Tibial nerve (tissue), 4 donors: ENCODE results near the gene TCF4. TPM values are rescaled to one million over a fixed set of nuclear protein-coding genes. Genes with fewer than 3 reads are reported as not detected.

Source experiments
- DNase-seq, 2 donors: peaks; one replicate each; pipeline ENCODE4 v3.0.0-alpha.2; 2019; ENCODE audit warnings: low spot score in 2 of 2
- H3K27ac ChIP-seq, 4 donors: fragments of 200-600 bp; sonication (generic) in 3 of 4; one replicate each; pipeline ENCODE4 v1.5.1; 2017 to 2019; ENCODE audit warnings: mild to moderate bottlenecking in 1 of 4
- H3K27me3 ChIP-seq, 2 donors: fragments of 200-600 bp; sonication (generic) in 1 of 2; one replicate each; pipeline versions ENCODE4 v1.5.1 to v1.6.0; 2017 to 2019
- H3K36me3 ChIP-seq, 3 donors: fragments of 200-600 bp; sonication (generic); one replicate each; pipeline ENCODE4 v1.5.1; 2018 to 2019
- H3K4me1 ChIP-seq, 4 donors: fragments of 200-600 bp; sonication (generic) in 3 of 4; one replicate each; pipeline ENCODE4 v1.5.1; 2017 to 2019
- H3K4me3 ChIP-seq, 4 donors: fragments of 200-600 bp; sonication (generic) in 3 of 4; one replicate each; pipeline ENCODE4 v1.5.1; 2017 to 2019; ENCODE audit warnings: mild to moderate bottlenecking in 1 of 4, moderate library complexity in 1 of 4
- H3K9me3 ChIP-seq, 4 donors: fragments of 200-600 bp; sonication (generic) in 3 of 4; one replicate each; pipeline ENCODE4 v1.5.1; 2017 to 2019
- EP300 ChIP-seq, 2 donors: sonication (generic); formaldehyde crosslinking; IDR thresholded peaks; one replicate each; pipeline ENCODE4 v1.6.1; 2017; ENCODE audit warnings: antibody characterized with exemption in 2 of 2, mild to moderate bottlenecking in 1 of 2
- POLR2A ChIP-seq, 2 donors: fragments of 450-650 bp; IDR thresholded peaks; one replicate each; pipeline ENCODE4 v1.6.1; 2017; ENCODE audit warnings: antibody characterized with exemption in 2 of 2, mild to moderate bottlenecking in 2 of 2, moderate library complexity in 2 of 2
- WGBS, 2 donors: methylation state at CpG; one replicate each; pipeline ENCODE4 v1.1.5; 2018; 5-methylcytosine and 5-hydroxymethylcytosine counted together
- total RNA-seq, 4 donors: library from RNA; depleted of rRNA; stranded (reverse); fragments of >200 nt; gene quantifications; one replicate each; pipeline ENCODE4 v1.1.0, GENCODE V29; 2016
- TF ChIP-seq, protein P1 (sequence below), 5 experiments: fragments of 200-600 bp in 3 of 5; fragments of 450-650 bp in 2 of 5; sonication (generic) in 3 of 5; IDR thresholded peaks; one replicate each; pipeline ENCODE4 v1.5.1; 2016 to 2019; ENCODE audit warnings: antibody characterized with exemption in 5 of 5, mild to moderate bottlenecking in 3 of 5, moderate library complexity in 2 of 5

TCF4 gene
- total RNA-seq, 4 donors from 2014 or later: 100 to 157 (median 114) TPM

DNA sequence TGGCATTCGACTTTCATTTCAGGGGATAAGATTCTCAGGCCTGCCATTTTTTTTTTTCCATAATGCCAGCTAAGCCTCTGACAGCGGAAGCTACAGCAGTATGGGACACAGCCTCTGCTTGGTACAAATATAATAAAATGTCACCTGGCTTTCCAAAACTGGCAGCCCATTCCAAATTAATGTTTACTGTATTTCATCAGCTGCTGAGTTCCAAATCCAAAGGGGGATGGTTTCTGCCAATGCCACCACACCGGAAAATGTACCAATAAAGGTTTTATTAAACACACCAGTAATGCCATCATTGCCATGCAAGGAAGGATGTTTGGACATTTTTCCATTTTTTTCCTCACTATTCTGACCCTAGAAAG lies 352.9 kb downstream of the TCF4 start:
- 68 to 79% methylated on average over 3 of the region's 3 CpGs for WGBS, 2 donors
- Histone ChIP-seq H3K4me1 (peaks cover 0 to 21% (median 1%) of the 10 kb centered on the region in 4 donors), H3K36me3 (peaks cover 0 to 37% (median 5%) of the 10 kb centered on the region in 3 donors), H3K4me3 (no peak overlapping the region), H3K9me3 (no peaks in the 10 kb centered on the region), H3K27me3 (no peaks in the 10 kb centered on the region), H3K27ac (peak overlapping the region in 1 of 4 donors; percentile 30)
- no peak for DNase-seq
- TF ChIP-seq EP300 (IDR thresholded peaks at IDR 0.05) (no peak), POLR2A (IDR thresholded peaks at IDR 0.05) (no peak)
- TF ChIP-seq, protein P1, sequence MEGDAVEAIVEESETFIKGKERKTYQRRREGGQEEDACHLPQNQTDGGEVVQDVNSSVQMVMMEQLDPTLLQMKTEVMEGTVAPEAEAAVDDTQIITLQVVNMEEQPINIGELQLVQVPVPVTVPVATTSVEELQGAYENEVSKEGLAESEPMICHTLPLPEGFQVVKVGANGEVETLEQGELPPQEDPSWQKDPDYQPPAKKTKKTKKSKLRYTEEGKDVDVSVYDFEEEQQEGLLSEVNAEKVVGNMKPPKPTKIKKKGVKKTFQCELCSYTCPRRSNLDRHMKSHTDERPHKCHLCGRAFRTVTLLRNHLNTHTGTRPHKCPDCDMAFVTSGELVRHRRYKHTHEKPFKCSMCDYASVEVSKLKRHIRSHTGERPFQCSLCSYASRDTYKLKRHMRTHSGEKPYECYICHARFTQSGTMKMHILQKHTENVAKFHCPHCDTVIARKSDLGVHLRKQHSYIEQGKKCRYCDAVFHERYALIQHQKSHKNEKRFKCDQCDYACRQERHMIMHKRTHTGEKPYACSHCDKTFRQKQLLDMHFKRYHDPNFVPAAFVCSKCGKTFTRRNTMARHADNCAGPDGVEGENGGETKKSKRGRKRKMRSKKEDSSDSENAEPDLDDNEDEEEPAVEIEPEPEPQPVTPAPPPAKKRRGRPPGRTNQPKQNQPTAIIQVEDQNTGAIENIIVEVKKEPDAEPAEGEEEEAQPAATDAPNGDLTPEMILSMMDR (IDR thresholded peaks at IDR 0.05): no peak

DNA sequence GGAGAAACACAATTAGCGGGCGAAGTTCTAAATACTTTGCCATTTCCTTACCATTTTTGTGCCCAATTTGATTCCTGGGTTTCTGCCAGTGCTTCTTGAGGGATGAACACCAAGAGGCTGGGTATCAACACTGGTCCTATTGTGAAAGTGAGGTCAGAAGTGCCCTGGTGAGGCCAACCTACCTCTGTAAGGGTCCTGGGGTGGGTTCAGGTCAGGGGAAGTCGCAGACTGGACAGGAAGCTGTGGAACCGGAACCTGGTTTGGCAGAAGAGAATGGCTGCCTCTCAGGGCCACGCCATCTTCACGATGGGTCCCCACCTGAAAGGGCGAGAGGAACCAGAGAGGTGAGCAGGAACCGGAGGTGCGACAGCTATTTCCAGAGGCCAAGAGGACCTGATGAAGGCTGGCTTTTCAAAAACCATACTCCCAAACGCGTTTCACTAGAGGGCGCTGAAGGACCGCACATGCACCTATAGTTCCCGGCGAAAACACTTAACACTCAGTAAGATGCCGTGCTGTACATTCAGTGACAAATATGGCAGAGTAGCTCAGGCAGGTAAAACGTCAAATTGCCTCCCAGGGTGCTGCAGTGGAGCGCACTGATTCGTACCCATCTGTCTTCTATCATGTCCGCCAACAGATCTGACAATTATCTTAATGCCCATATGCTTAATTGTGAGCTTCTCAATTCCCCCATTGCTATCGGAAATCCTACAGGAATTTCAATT lies 353.5 kb downstream of the TCF4 start:
- TF ChIP-seq, protein P1 (IDR thresholded peaks at IDR 0.05): peak; percentile 60 to 83 (median 79)
- peak in 1 of 2 donors; percentile 41 for TF ChIP-seq EP300 (IDR thresholded peaks at IDR 0.05)
- TF ChIP-seq POLR2A (IDR thresholded peaks at IDR 0.05): no peak
- H3K36me3 ChIP-seq: peaks cover 0 to 37% (median 5%) of the 10 kb centered on the region in 3 donors
- no peaks in the 10 kb centered on the region for H3K9me3 ChIP-seq
- peak overlapping the region in 1 of 4 donors; percentile 30 for H3K27ac ChIP-seq
- 35 to 37% methylated on average over 21 of the region's 21 CpGs for WGBS, 2 donors
- DNase-seq: peak; percentile 78 to 93
- no peak overlapping the region for H3K4me3 ChIP-seq
- peaks cover 0 to 21% (median 1%) of the 10 kb centered on the region in 4 donors for H3K4me1 ChIP-seq
- no peaks in the 10 kb centered on the region for H3K27me3 ChIP-seq

DNA sequence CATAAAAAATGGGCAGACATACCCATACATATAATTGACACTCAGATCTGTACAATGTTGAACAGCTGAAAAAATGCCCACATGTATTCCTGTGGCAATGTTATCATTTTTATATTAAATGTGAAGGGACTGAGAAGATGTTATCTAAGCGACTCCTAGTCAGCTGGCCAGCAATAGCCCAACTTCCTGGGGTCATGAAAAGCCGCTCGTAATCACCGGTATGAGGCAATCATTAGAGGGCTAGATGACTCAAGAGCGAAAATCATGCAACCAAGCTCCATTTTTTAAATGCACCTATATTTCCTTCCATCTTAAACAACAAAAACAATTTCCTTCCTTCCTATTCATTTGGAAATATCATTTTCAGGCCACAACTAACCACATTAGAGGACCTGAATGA lies 354.1 kb downstream of the TCF4 start:
- DNase-seq: no peak
- Histone ChIP-seq H3K4me1 (peaks cover 0 to 21% (median 1%) of the 10 kb centered on the region in 4 donors), H3K27me3 (no peaks in the 10 kb centered on the region), H3K4me3 (no peak overlapping the region), H3K27ac (no peak overlapping the region), H3K36me3 (peaks cover 0 to 38% (median 5%) of the 10 kb centered on the region in 3 donors), H3K9me3 (no peaks in the 10 kb centered on the region)
- TF ChIP-seq POLR2A (IDR thresholded peaks at IDR 0.05) (no peak), EP300 (IDR thresholded peaks at IDR 0.05) (peak in 1 of 2 donors; percentile 15)
- 87 to 95% methylated on average over 5 of the region's 5 CpGs for WGBS, 2 donors

DNA sequence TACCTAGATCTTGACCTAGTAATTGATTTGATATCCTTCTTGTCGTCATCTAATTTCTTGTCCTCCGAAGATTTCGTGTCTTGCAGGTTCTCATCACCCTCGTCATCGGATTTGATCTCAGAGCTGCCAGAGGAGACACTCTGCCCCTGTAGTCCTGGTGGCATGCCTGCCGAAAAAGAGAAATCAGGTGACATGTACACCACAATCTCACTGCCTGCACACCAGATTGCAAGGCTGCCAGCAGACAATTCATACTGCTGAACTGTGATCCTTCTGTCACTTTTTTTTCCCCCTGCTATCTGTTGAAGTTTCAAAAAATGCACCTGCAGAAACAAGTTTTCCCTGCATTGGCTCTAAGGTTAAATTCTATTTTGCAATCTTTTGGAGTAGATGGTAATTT lies 355.5 kb downstream of the TCF4 start:
- TF ChIP-seq EP300 (IDR thresholded peaks at IDR 0.05) (no peak), POLR2A (IDR thresholded peaks at IDR 0.05) (no peak)
- TF ChIP-seq, protein P1 (IDR thresholded peaks at IDR 0.05): no peak
- H3K4me3 ChIP-seq: no peak overlapping the region
- peaks cover 0 to 52% (median 5%) of the 10 kb centered on the region in 3 donors for H3K36me3 ChIP-seq
- H3K27ac ChIP-seq: no peak overlapping the region
- H3K27me3 ChIP-seq: no peaks in the 10 kb centered on the region
- peaks cover 0 to 21% (median 1%) of the 10 kb centered on the region in 4 donors for H3K4me1 ChIP-seq
- no peak for DNase-seq
- 94 to 95% methylated on average over 6 of the region's 6 CpGs for WGBS, 2 donors
- H3K9me3 ChIP-seq: no peaks in the 10 kb centered on the region

DNA sequence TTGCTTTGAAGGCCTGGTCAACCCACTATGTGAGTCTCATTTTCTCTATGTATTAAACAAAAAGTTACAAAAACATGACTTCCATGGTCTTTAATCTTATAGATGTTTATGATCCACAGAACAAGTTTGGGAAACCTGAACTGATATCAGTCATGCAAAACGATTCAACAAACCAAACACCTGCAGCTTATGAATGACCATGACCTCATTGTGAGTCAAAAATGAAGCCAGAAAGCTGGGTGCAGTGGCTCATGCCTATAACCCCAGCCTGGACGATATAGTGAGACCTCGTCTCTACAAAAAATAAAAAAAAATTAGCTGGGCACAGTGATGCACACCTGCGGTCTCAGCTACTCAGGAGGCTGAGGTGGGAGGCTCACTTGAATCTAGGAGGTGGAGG lies 358.3 kb downstream of the TCF4 start:
- Histone ChIP-seq H3K27ac (no peak overlapping the region), H3K9me3 (no peaks in the 10 kb centered on the region), H3K27me3 (no peaks in the 10 kb centered on the region), H3K4me1 (peaks cover 0 to 3% (median under 1%) of the 10 kb centered on the region in 4 donors), H3K36me3 (peaks cover 0 to 54% (median 5%) of the 10 kb centered on the region in 3 donors), H3K4me3 (no peak overlapping the region)
- TF ChIP-seq EP300 (IDR thresholded peaks at IDR 0.05): no peak
- DNase-seq: no peak
- 82 to 89% methylated on average over 4 of the region's 4 CpGs for WGBS, 2 donors

DNA sequence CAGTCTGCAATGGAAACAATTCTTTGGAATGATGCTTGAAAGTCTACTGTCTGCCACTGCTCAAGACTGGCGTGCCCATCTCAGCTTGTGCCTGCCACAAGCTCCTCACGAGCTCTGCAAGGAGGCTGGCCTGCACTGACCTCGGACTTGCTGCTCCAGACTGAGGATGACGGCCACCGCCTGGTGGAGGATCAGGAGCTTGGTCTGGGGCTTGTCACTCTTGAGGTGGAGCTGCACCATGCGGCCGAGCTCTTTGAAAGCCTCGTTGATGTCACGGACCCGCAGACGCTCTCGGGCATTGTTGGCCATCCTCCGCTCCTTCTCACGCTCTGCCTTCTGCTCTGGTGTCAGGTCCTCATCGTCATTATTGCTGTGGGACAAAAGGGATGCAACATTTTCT lies 359.3 kb downstream of the TCF4 start:
- WGBS, 2 donors: 91 to 92% methylated on average over 13 to 15 of the region's 15 CpGs
- Histone ChIP-seq H3K4me1 (no peaks in the 10 kb centered on the region), H3K9me3 (no peaks in the 10 kb centered on the region), H3K27me3 (no peaks in the 10 kb centered on the region), H3K27ac (no peak overlapping the region), H3K4me3 (no peak overlapping the region), H3K36me3 (peaks cover 0 to 50% (median 5%) of the 10 kb centered on the region in 3 donors)
- no peak for DNase-seq
- TF ChIP-seq, protein P1 (IDR thresholded peaks at IDR 0.05): no peak
- TF ChIP-seq POLR2A (IDR thresholded peaks at IDR 0.05) (no peak), EP300 (IDR thresholded peaks at IDR 0.05) (no peak)
